ENCODE results near the gene CREG1. TPM values are rescaled to one million over a fixed set of nuclear protein-coding genes. Genes with fewer than 3 reads are reported as not detected.

The CREG1 gene
- total and polyA plus RNA-seq, 2 experiments from 2014 or later: 21.2 to 42.7 TPM

GRCh38 chr1:167503626-167504466 lies 49.7 kb downstream of the CREG1 start (continued):
- no peak for TF ChIP-seq ZNF462 (CRISPR knock-in tag; IDR thresholded peaks at IDR 0.05)
- no peak for TF ChIP-seq EZH2 (IDR thresholded peaks at IDR 0.05; ENCODE audit: low read depth, unreplicated experiment)
- TF ChIP-seq ETS1 (IDR thresholded peaks at IDR 0.05): no peak

GRCh38 chr1:167502719-167503462 lies 50.7 kb downstream of the CREG1 start:
- DNase-seq (ENCODE audit: low spot score) (peak; percentile 21), ATAC-seq (peak; percentile 80)
- peaks cover 33% of the 10 kb centered on the region for H3K4me1 Mint-ChIP-seq
- Histone ChIP-seq H3K9me2 (ENCODE audit: insufficient read depth) (peaks cover 11% of the 10 kb centered on the region; the same call in 1 of the 2 replicates), H3K27me3 (ENCODE audit: insufficient read depth) (no peaks in the 10 kb centered on the region), H3F3A (replicated peaks; ENCODE audit: low read depth) (no peaks in the 10 kb centered on the region), H3K4me2 (peak overlapping the region; percentile 29; the same call in 1 of the 2 replicates), H3K27ac (ENCODE audit: low read depth) (no peak overlapping the region), H3K79me2 (replicated peaks; ENCODE audit: insufficient read depth) (no peaks in the 10 kb centered on the region), H2AFZ (no peak overlapping the region), H3K36me3 (ENCODE audit: insufficient read depth) (no peaks in the 10 kb centered on the region), H4K20me1 (replicated peaks; ENCODE audit: insufficient read depth) (no peaks in the 10 kb centered on the region), H3K4me3 (no peak overlapping the region), H3K4me1 (ENCODE audit: insufficient read depth) (peaks cover 15% of the 10 kb centered on the region)
- H3K27ac Mint-ChIP-seq: no peak overlapping the region
- no peak overlapping the region for H3K4me3 Mint-ChIP-seq
- no peaks in the 10 kb centered on the region for H3K36me3 Mint-ChIP-seq (ENCODE audit: low read depth)
- no peaks in the 10 kb centered on the region for H3K27me3 Mint-ChIP-seq (ENCODE audit: insufficient read depth, low read depth, poor library complexity)
- no peaks in the 10 kb centered on the region for H3K9me3 Mint-ChIP-seq
- TF ChIP-seq JUNB (IDR thresholded peaks at IDR 0.05; ENCODE audit: unreplicated experiment) (no peak), ZNF462 (CRISPR knock-in tag; IDR thresholded peaks at IDR 0.05) (no peak), EZH2phosphoT487 (IDR thresholded peaks at IDR 0.05; ENCODE audit: unreplicated experiment) (no peak)

Measured in GM23338 (cell line).